H9 (cell line): Measurements from ENCODE around the gene MAP3K10. TPM values are rescaled to one million over a fixed set of nuclear protein-coding genes. Genes with fewer than 3 reads are reported as not detected.

Experiments used
- DNase-seq: peaks from one replicate; pipeline ENCODE4 v3.0.0-alpha.2; 2017
- H2AFZ ChIP-seq: one replicate; pipeline ENCODE4 v1.6.1; 2013; ENCODE audit warnings: mild to moderate bottlenecking, low read length, control low read depth, moderate library complexity
- H2AK5ac ChIP-seq: 2 replicates; pipeline ENCODE4 v1.6.1; 2013; ENCODE audit warnings: low read length, control low read depth, mixed read lengths; ENCODE audit not compliant: insufficient read length
- H2BK120ac ChIP-seq: one replicate; pipeline ENCODE4 v1.6.1; 2013; ENCODE audit warnings: low read depth, mild to moderate bottlenecking, low read length, control low read depth, inconsistent platforms; ENCODE audit not compliant: poor library complexity, severe bottlenecking
- H2BK12ac ChIP-seq: 2 replicates; pipeline ENCODE4 v1.6.1; 2013; ENCODE audit warnings: low read length, control low read depth, mixed read lengths, low read depth; ENCODE audit not compliant: insufficient read length
- H2BK15ac ChIP-seq: 2 replicates; pipeline ENCODE4 v1.6.1; 2013; ENCODE audit warnings: low read depth, low read length, control low read depth
- H2BK20ac ChIP-seq: one replicate; pipeline ENCODE4 v1.6.1; 2013; ENCODE audit warnings: low read depth, mild to moderate bottlenecking, low read length, control low read depth, inconsistent platforms; ENCODE audit not compliant: poor library complexity, severe bottlenecking
- H2BK5ac ChIP-seq: 2 replicates; pipeline ENCODE4 v1.6.1; 2013; ENCODE audit warnings: low read length, control low read depth, mixed read lengths; ENCODE audit not compliant: insufficient read length
- H3K14ac ChIP-seq: 2 replicates; pipeline ENCODE4 v1.6.1; 2013; ENCODE audit warnings: low read length, control low read depth; ENCODE audit not compliant: insufficient read depth
- H3K18ac ChIP-seq: 2 replicates; pipeline ENCODE4 v1.6.1; 2013; ENCODE audit warnings: low read depth, mild to moderate bottlenecking, mixed read lengths, low read length, control low read depth; ENCODE audit not compliant: insufficient read length
- H3K23ac ChIP-seq: 2 replicates; pipeline ENCODE4 v1.6.1; 2013; ENCODE audit warnings: low read length, control low read depth, mixed read lengths, low read depth; ENCODE audit not compliant: insufficient read length
- H3K23me2 ChIP-seq: 2 replicates; pipeline ENCODE4 v1.6.1; 2013; ENCODE audit warnings: low read depth, mild to moderate bottlenecking, mixed read lengths, low read length, control low read depth; ENCODE audit not compliant: insufficient read length, poor library complexity, severe bottlenecking
- H3K27ac ChIP-seq: 2 replicates; pipeline ENCODE4 v1.5.1; 2013; ENCODE audit warnings: low read length, control low read depth, mixed read lengths, low read depth; ENCODE audit not compliant: insufficient read length
- H3K27me3 ChIP-seq: 2 replicates; pipeline ENCODE4 v1.6.1; 2013; ENCODE audit warnings: low read length, control low read depth, inconsistent platforms; ENCODE audit not compliant: insufficient read depth
- H3K4ac ChIP-seq: 2 replicates; pipeline ENCODE4 v1.6.1; 2013; ENCODE audit warnings: low read depth, mild to moderate bottlenecking, control low read depth, inconsistent platforms, low read length, moderate library complexity
- H3K4me1 ChIP-seq: 2 replicates; pipeline ENCODE4 v1.6.1; 2013; ENCODE audit warnings: low read length, control low read depth, inconsistent platforms; ENCODE audit not compliant: insufficient read depth
- H3K4me2 ChIP-seq: 2 replicates; pipeline ENCODE4 v1.6.1; 2013; ENCODE audit warnings: low read length, control low read depth, mixed read lengths; ENCODE audit not compliant: insufficient read length, insufficient read depth
- H3K56ac ChIP-seq: 2 replicates; pipeline ENCODE4 v1.6.1; 2013; ENCODE audit warnings: low read depth, mild to moderate bottlenecking, mixed read lengths, low read length, control low read depth; ENCODE audit not compliant: insufficient read length
- H3K79me1 ChIP-seq: 2 replicates; pipeline ENCODE4 v1.6.1; 2013; ENCODE audit warnings: low read depth, mild to moderate bottlenecking, moderate library complexity, low read length, control low read depth, inconsistent platforms; ENCODE audit not compliant: insufficient read depth, poor library complexity, severe bottlenecking
- H3K79me2 ChIP-seq: 2 replicates; pipeline ENCODE4 v1.6.1; 2013; ENCODE audit warnings: low read length, control low read depth, inconsistent platforms; ENCODE audit not compliant: insufficient read depth
- H3K9ac ChIP-seq: 2 replicates; pipeline ENCODE4 v1.6.1; 2013; ENCODE audit warnings: low read length, control low read depth, mixed read lengths; ENCODE audit not compliant: insufficient read length; ENCODE audit errors: extremely low read depth
- H3K9me3 ChIP-seq: one replicate; pipeline ENCODE4 v1.6.1; 2013; ENCODE audit warnings: low read depth, low read length, inconsistent platforms; ENCODE audit not compliant: control insufficient read depth
- H3T11ph ChIP-seq: one replicate; pipeline ENCODE4 v1.6.1; 2013; ENCODE audit warnings: mild to moderate bottlenecking, low read length, control low read depth, inconsistent platforms
- H4K20me1 ChIP-seq: one replicate; pipeline ENCODE4 v1.6.1; 2013; ENCODE audit not compliant: control insufficient read depth, insufficient read length, insufficient read depth
- H4K5ac ChIP-seq: 2 replicates; pipeline ENCODE4 v1.6.1; 2013; ENCODE audit warnings: low read depth, mild to moderate bottlenecking, mixed read lengths, low read length, control low read depth; ENCODE audit not compliant: insufficient read length
- H4K8ac ChIP-seq: replicated peaks from 2 replicates; pipeline ENCODE4 v1.6.1; 2013; ENCODE audit warnings: low read length, control low read depth, mixed read lengths, low read depth; ENCODE audit not compliant: insufficient read length
- H4K91ac ChIP-seq: 2 replicates; pipeline ENCODE4 v1.6.1; 2013; ENCODE audit warnings: low read depth, mild to moderate bottlenecking, moderate library complexity, mixed read lengths, low read length, control low read depth; ENCODE audit not compliant: insufficient read length
- H3K27ac Mint-ChIP-seq, 3 experiments: 2 replicates in 2 of 3; 3 replicates in 1 of 3; pipeline ENCODE4 v1.8.0; 2020 to 2021; ENCODE audit warnings: mixed read lengths in 3 of 3, mild to moderate bottlenecking in 1 of 3, moderate library complexity in 1 of 3
- H3K27me3 Mint-ChIP-seq: 2 replicates; pipeline ENCODE4 v1.8.0; 2021; ENCODE audit warnings: low read depth, mild to moderate bottlenecking, moderate library complexity, mixed read lengths
- H3K36me3 Mint-ChIP-seq, 3 experiments: 2 replicates in 2 of 3; 3 replicates in 1 of 3; pipeline ENCODE4 v1.8.0; 2020 to 2021; ENCODE audit warnings: low read depth in 3 of 3, mixed read lengths in 3 of 3; ENCODE audit not compliant: insufficient read depth in 1 of 3
- H3K4me1 Mint-ChIP-seq, 2 experiments: 2 replicates each; pipeline ENCODE4 v1.8.0; 2020; ENCODE audit warnings: mixed read lengths in 2 of 2
- H3K4me3 Mint-ChIP-seq, 2 experiments: 2 replicates in 1 of 2; 3 replicates in 1 of 2; pipeline ENCODE4 v1.8.0; 2020 to 2021; ENCODE audit warnings: mild to moderate bottlenecking in 2 of 2, mixed read lengths in 2 of 2, moderate library complexity in 1 of 2
- H3K9me3 Mint-ChIP-seq, 2 experiments: 2 replicates in 1 of 2; 3 replicates in 1 of 2; pipeline ENCODE4 v1.8.0; 2020; ENCODE audit warnings: mild to moderate bottlenecking in 2 of 2, mixed read lengths in 2 of 2, moderate library complexity in 1 of 2
- WGBS: extraction: QIAGEN DNeasy Blood & Tissue Kit; methylation state at CpG from one replicate; pipeline ENCODE4 v1.1.7; 2013; ENCODE audit warnings: missing lambda C conversion rate, low lambda C conversion rate, mixed read lengths; ENCODE audit not compliant: insufficient read length; ENCODE audit errors: extremely low coverage; 5-methylcytosine and 5-hydroxymethylcytosine counted together
- total RNA-seq: library from RNA; stranded (reverse); gene quantifications from 2 replicates; pipeline ENCODE4 v1.2.1, GENCODE V29; 2021
- TF ChIP-seq, protein P1 (sequence below): fragments of 200-600 bp; sonication (generic); conservative IDR thresholded peaks from 3 replicates; pipeline ENCODE4 v1.8.0; 2021; ENCODE audit warnings: antibody characterized with exemption, mild to moderate bottlenecking

Gene MAP3K10
- total RNA-seq, 1 experiment from 2014 or later: 19.0 TPM

DNA sequence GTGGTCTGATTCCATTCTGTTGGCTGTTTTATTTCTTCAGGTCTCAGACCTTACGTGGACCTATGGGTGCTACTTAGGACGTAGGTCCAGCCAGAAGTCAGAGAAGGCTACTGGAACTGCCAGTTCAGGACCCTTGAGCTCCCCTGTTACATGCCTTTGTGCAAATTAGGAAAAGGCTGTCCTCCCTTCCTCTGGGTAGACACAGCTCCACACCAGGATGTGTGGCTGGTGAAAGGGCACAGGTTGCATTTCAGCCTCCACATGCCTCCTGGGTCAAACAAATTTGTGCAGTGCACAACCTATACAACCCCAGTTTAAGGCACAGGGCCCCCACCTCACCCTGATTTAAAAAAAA is 43.9 kb upstream of the MAP3K10 start:
- H3K14ac ChIP-seq: no peak overlapping the region
- no peaks in the 10 kb centered on the region for H3K79me1 ChIP-seq
- H4K20me1 ChIP-seq: no peaks in the 10 kb centered on the region
- no CpG with 5 or more reads among the region's 2 CpGs for WGBS
- no peak overlapping the region for H2BK120ac ChIP-seq
- no peak overlapping the region for H3K23ac ChIP-seq
- no peak overlapping the region for H3K4ac ChIP-seq
- no peaks in the 10 kb centered on the region for H3K79me2 ChIP-seq
- H2AFZ ChIP-seq: no peak overlapping the region
- H4K8ac ChIP-seq: no peak overlapping the region
- no peak overlapping the region for H3K4me2 ChIP-seq
- H2BK12ac ChIP-seq: no peak overlapping the region
- Mint-ChIP-seq H3K4me1 (no peaks in the 10 kb centered on the region), H3K27me3 (no peaks in the 10 kb centered on the region; the same call in 1 of the 2 replicates), H3K4me3 (no peak overlapping the region), H3K36me3 (no peaks in the 10 kb centered on the region), H3K27ac (no peak overlapping the region), H3K9me3 (no peaks in the 10 kb centered on the region)
- no peaks in the 10 kb centered on the region for H3K9me3 ChIP-seq
- no peak overlapping the region for H4K5ac ChIP-seq
- H3K9ac ChIP-seq: no peak overlapping the region
- H3K4me1 ChIP-seq: no peaks in the 10 kb centered on the region
- no peak overlapping the region for H4K91ac ChIP-seq
- no peaks in the 10 kb centered on the region for H3K23me2 ChIP-seq
- no peak overlapping the region for H3K27ac ChIP-seq
- no peak overlapping the region for H2BK5ac ChIP-seq
- H2BK15ac ChIP-seq: no peak overlapping the region
- no peak overlapping the region for H2BK20ac ChIP-seq
- no peak overlapping the region for H2AK5ac ChIP-seq
- no peak overlapping the region for H3K18ac ChIP-seq
- DNase-seq: no peak
- H3K27me3 ChIP-seq: no peaks in the 10 kb centered on the region
- TF ChIP-seq, protein P1, sequence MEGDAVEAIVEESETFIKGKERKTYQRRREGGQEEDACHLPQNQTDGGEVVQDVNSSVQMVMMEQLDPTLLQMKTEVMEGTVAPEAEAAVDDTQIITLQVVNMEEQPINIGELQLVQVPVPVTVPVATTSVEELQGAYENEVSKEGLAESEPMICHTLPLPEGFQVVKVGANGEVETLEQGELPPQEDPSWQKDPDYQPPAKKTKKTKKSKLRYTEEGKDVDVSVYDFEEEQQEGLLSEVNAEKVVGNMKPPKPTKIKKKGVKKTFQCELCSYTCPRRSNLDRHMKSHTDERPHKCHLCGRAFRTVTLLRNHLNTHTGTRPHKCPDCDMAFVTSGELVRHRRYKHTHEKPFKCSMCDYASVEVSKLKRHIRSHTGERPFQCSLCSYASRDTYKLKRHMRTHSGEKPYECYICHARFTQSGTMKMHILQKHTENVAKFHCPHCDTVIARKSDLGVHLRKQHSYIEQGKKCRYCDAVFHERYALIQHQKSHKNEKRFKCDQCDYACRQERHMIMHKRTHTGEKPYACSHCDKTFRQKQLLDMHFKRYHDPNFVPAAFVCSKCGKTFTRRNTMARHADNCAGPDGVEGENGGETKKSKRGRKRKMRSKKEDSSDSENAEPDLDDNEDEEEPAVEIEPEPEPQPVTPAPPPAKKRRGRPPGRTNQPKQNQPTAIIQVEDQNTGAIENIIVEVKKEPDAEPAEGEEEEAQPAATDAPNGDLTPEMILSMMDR: no peak
- H3K56ac ChIP-seq: no peak overlapping the region
- no peak overlapping the region for H3T11ph ChIP-seq
